GM12878 (cell line): ENCODE measurements around the gene STK17A. TPM values are rescaled to one million over a fixed set of nuclear protein-coding genes. Genes with fewer than 3 reads are reported as not detected.

ENCODE experiments used
- ATF7 ChIP-seq: fragments of 450-650 bp; IDR thresholded peaks from 2 replicates; pipeline ENCODE4 v1.6.1; 2016; ENCODE audit warnings: low read depth, mild to moderate bottlenecking
- BMI1 ChIP-seq: fragments of 450-650 bp; IDR thresholded peaks from 2 replicates; pipeline ENCODE4 v1.6.1; 2016; ENCODE audit warnings: mild to moderate bottlenecking, moderate library complexity, borderline replicate concordance
- BRCA1 ChIP-seq: IDR thresholded peaks from 2 replicates; pipeline ENCODE4 v1.6.1; 2011; ENCODE audit warnings: low read depth, low read length, improper control_type of control experiment
- CBFB ChIP-seq: IDR thresholded peaks from 2 replicates; pipeline ENCODE4 v1.6.1; 2016; ENCODE audit warnings: antibody characterized with exemption, low read depth
- CBX3 ChIP-seq: fragments of 200-600 bp; sonication (generic); IDR thresholded peaks from 2 replicates; pipeline ENCODE4 v1.6.1; 2016; ENCODE audit warnings: low read depth, borderline replicate concordance
- CREM ChIP-seq: IDR thresholded peaks from 2 replicates; pipeline ENCODE4 v1.6.1; 2014; ENCODE audit warnings: antibody characterized with exemption, low read depth
- EED ChIP-seq: sonication (generic); IDR thresholded peaks from 2 replicates; pipeline ENCODE4 v1.6.1; 2016; ENCODE audit warnings: antibody characterized with exemption, low read depth
- EGR1 ChIP-seq, 2 experiments: IDR thresholded peaks; 1 replicate in 1 of 2; 2 replicates in 1 of 2; pipeline ENCODE4 v1.6.1; 2011 to 2012; ENCODE audit warnings: low read depth in 2 of 2, low read length in 2 of 2, borderline replicate concordance in 1 of 2, mild to moderate bottlenecking in 1 of 2, moderate library complexity in 1 of 2
- FOXM1 ChIP-seq: IDR thresholded peaks from 2 replicates; pipeline ENCODE4 v1.6.1; 2012; ENCODE audit warnings: low read depth, mild to moderate bottlenecking, inconsistent platforms, low read length, moderate library complexity
- GABPA ChIP-seq: IDR thresholded peaks from 2 replicates; pipeline ENCODE4 v1.6.1; 2014; ENCODE audit warnings: antibody characterized with exemption, low read depth, mild to moderate bottlenecking, inconsistent platforms
- IKZF1 ChIP-seq: fragments of 450-650 bp; conservative IDR thresholded peaks from 2 replicates; pipeline ENCODE4 v1.6.1; 2017; ENCODE audit warnings: antibody characterized with exemption, mild to moderate bottlenecking
- IKZF2 ChIP-seq, 2 experiments: fragments of 450-650 bp; IDR thresholded peaks; 2 replicates each; pipeline ENCODE4 v1.6.1; 2017; ENCODE audit warnings: mild to moderate bottlenecking in 2 of 2, moderate library complexity in 2 of 2
- MEF2B ChIP-seq: fragments of 450-650 bp; IDR thresholded peaks from 2 replicates; pipeline ENCODE4 v1.6.1; 2018; ENCODE audit warnings: mild to moderate bottlenecking, moderate library complexity; ENCODE audit not compliant: partially characterized antibody, poor library complexity, severe bottlenecking
- MTA3 ChIP-seq: IDR thresholded peaks from 2 replicates; pipeline ENCODE4 v1.6.1; 2012; ENCODE audit warnings: low read length, inconsistent platforms, borderline replicate concordance
- NBN ChIP-seq: fragments of 450-650 bp; IDR thresholded peaks from 2 replicates; pipeline ENCODE4 v1.6.1; 2016
- NR2C1 ChIP-seq: fragments of 450-650 bp; IDR thresholded peaks from 2 replicates; pipeline ENCODE4 v1.6.1; 2017; ENCODE audit warnings: antibody characterized with exemption, mild to moderate bottlenecking, moderate library complexity
- NRF1 ChIP-seq: conservative IDR thresholded peaks from 2 replicates; pipeline ENCODE4 v1.6.1; 2011; ENCODE audit warnings: mild to moderate bottlenecking, low read depth, low read length, improper control_type of control experiment
- POLR2AphosphoS5 ChIP-seq: IDR thresholded peaks from 2 replicates; pipeline ENCODE4 v1.6.1; 2011; ENCODE audit warnings: mild to moderate bottlenecking, low read length, inconsistent platforms
- RAD51 ChIP-seq: fragments of 450-650 bp; IDR thresholded peaks from 2 replicates; pipeline ENCODE4 v1.6.1; 2016; ENCODE audit warnings: moderate library complexity, mild to moderate bottlenecking, inconsistent platforms
- RB1 ChIP-seq: fragments of 450-650 bp; formaldehyde crosslinking; IDR thresholded peaks from 2 replicates; pipeline ENCODE4 v1.6.1; 2017; ENCODE audit warnings: mild to moderate bottlenecking, borderline replicate concordance
- RCOR1 ChIP-seq: conservative IDR thresholded peaks from 2 replicates; pipeline ENCODE4 v1.6.1; 2012; ENCODE audit warnings: low read depth, low read length, improper control_type of control experiment
- SMAD1 ChIP-seq: fragments of 450-650 bp; IDR thresholded peaks from 2 replicates; pipeline ENCODE4 v1.6.1; 2018; ENCODE audit warnings: mild to moderate bottlenecking, low read depth; ENCODE audit not compliant: partially characterized antibody
- SMAD5 ChIP-seq: IDR thresholded peaks from 2 replicates; pipeline ENCODE4 v1.6.1; 2016; ENCODE audit warnings: antibody characterized with exemption, low read depth
- SMARCA5 ChIP-seq: fragments of 450-650 bp; IDR thresholded peaks from 2 replicates; pipeline ENCODE4 v1.6.1; 2017; ENCODE audit warnings: mild to moderate bottlenecking
- SREBF2 ChIP-seq: IDR thresholded peaks from 2 replicates; pipeline ENCODE4 v1.6.1; 2012; ENCODE audit warnings: mild to moderate bottlenecking, low read length
- TCF7 ChIP-seq: IDR thresholded peaks from 2 replicates; pipeline ENCODE4 v1.6.1; 2014; ENCODE audit warnings: antibody characterized with exemption, borderline replicate concordance
- ZZZ3 ChIP-seq: IDR thresholded peaks from 2 replicates; pipeline ENCODE4 v1.6.1; 2011; ENCODE audit warnings: low read depth; ENCODE audit not compliant: control insufficient read depth, insufficient read length
- polyA plus RNA-seq, 11 experiments: library from polyadenylated mRNA; depleted of rRNA in 4 of 11; unstranded in 6 of 11; stranded (reverse) in 5 of 11; fragments of >200 nt; fragmentation: Nextera tagmentation in 4 of 11; fragmentation: Illumina TruSeq in 1 of 11; extraction: Ambion mirVana in 4 of 11; extraction: Trizol in 1 of 11; gene quantifications; 1 replicate in 1 of 11; 2 replicates in 10 of 11; pipeline versions ENCODE4 v1.2.1 to v1.2.3, GENCODE V29; 2011 to 2016; ENCODE audit warnings: inconsistent platforms in 2 of 11, missing spikeins in 2 of 11, low read depth in 1 of 11
- total RNA-seq, 4 experiments: library from RNA; depleted of rRNA in 3 of 4; stranded (reverse); fragments of >200 nt in 3 of 4; fragmentation: Illumina TruSeq in 1 of 4; extraction: Trizol in 1 of 4; gene quantifications; 2 replicates each; pipeline versions ENCODE4 v1.2.1 to v1.2.3, GENCODE V29; 2013 to 2021
- TF ChIP-seq, protein P1 (sequence below): fragments of 450-650 bp; IDR thresholded peaks from 2 replicates; pipeline ENCODE4 v1.6.1; 2016; ENCODE audit warnings: mild to moderate bottlenecking
- TF ChIP-seq, protein P2 (sequence below): IDR thresholded peaks from 2 replicates; pipeline ENCODE4 v1.6.1; 2011; ENCODE audit warnings: mild to moderate bottlenecking, low read depth, low read length, moderate library complexity; ENCODE audit not compliant: insufficient replicate concordance
- TF ChIP-seq, protein P3 (sequence below): IDR thresholded peaks from 2 replicates; pipeline ENCODE4 v1.6.1; 2012; ENCODE audit warnings: low read depth, low read length, improper control_type of control experiment

Gene STK17A
- total and polyA plus RNA-seq, 10 of the 15 experiments (the other 5 are each of a cell fraction or from before 2014, with no cell fraction given): 18.5 to 91.6 (median 70.8) TPM

DNA sequence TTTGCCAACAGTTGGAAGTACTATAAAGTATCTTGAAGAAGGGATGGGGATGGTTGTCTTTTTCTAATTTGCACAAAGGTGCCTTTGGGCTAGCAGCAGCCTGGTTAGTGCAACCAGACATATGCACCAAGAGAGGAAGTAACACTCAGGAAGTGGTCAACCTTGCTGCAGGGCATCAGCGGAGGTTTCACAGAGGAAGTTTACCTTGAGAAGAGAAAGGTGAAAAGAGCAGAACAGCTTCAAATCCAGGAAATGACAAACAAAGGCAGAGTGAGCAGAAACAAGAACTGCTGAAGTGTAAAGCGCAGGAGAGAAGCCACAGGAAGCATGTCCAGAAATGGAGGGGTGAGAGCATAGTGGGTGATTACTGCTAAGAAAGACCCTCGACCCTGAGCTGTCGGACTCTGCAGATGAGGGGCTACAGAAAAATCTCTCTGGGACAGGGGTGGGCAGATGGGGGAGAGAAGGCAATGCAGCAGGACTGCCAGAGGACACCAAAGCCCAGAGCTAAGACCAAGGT, 66.9 kb downstream of the STK17A start (continued):
- TF ChIP-seq IKZF1 (peak; percentile 98), CREM (peak; percentile 96), CBX3 (no peak), TCF7 (peak; percentile 37; the same call in 1 of the 2 replicates), RB1 (peak; percentile 19; the same call in 1 of the 2 replicates), BMI1 (peak; percentile 82), NBN (peak; percentile 98), GABPA (peak; percentile 78), ATF7 (peak; percentile 92), NRF1 (no peak), SMARCA5 (peak; percentile 67), CBFB (peak; percentile 97), POLR2AphosphoS5 (peak; percentile 76), RAD51 (0 out of 2 replicates have a peak, but pooled peaks have one; percentile 17), EED (peak; percentile 96), RCOR1 (0 out of 2 replicates have a peak, but pooled peaks have one; percentile 77), BRCA1 (no peak), FOXM1 (peak; percentile 97), MTA3 (peak; percentile 99), SREBF2 (no peak), MEF2B (peak; percentile 84), SMAD5 (no peak), IKZF2 (IDR thresholded peaks at IDR 0.05) (peak; percentile 91 to 98), EGR1 (IDR thresholded peaks at IDR 0.05; ENCODE audit: borderline replicate concordance in 1 of 2, low read depth in 2 of 2, low read length in 2 of 2) (peak in 1 of 2 experiments; percentile 90; a peak in 2 of 3 replicates), SMAD1 (no peak), ZZZ3 (no peak), NR2C1 (peak; percentile 4; the same call in 1 of the 2 replicates)
- TF ChIP-seq, protein P1, sequence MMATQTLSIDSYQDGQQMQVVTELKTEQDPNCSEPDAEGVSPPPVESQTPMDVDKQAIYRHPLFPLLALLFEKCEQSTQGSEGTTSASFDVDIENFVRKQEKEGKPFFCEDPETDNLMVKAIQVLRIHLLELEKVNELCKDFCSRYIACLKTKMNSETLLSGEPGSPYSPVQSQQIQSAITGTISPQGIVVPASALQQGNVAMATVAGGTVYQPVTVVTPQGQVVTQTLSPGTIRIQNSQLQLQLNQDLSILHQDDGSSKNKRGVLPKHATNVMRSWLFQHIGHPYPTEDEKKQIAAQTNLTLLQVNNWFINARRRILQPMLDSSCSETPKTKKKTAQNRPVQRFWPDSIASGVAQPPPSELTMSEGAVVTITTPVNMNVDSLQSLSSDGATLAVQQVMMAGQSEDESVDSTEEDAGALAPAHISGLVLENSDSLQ: 0 out of 2 replicates have a peak, but pooled peaks have one; percentile 33
- TF ChIP-seq, protein P2, sequence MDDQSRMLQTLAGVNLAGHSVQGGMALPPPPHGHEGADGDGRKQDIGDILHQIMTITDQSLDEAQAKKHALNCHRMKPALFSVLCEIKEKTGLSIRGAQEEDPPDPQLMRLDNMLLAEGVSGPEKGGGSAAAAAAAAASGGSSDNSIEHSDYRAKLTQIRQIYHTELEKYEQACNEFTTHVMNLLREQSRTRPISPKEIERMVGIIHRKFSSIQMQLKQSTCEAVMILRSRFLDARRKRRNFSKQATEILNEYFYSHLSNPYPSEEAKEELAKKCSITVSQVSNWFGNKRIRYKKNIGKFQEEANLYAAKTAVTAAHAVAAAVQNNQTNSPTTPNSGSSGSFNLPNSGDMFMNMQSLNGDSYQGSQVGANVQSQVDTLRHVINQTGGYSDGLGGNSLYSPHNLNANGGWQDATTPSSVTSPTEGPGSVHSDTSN: no peak
- TF ChIP-seq, protein P3, sequence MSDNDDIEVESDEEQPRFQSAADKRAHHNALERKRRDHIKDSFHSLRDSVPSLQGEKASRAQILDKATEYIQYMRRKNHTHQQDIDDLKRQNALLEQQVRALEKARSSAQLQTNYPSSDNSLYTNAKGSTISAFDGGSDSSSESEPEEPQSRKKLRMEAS: 0 out of 2 replicates have a peak, but pooled peaks have one; percentile 23
